CD4-positive, CD25-positive, alpha-beta regulatory T cell (primary cell): Measurements from ENCODE around the gene KPTN. TPM values are rescaled to one million over a fixed set of nuclear protein-coding genes. Genes with fewer than 3 reads are reported as not detected.

Source experiments
- ATAC-seq, 2 donors: fragments of 150-1000 bp; cut with Tn5 transposase; one replicate each; pipeline ENCODE4 v1.10.0; 2021; ENCODE audit warnings: low read depth in 2 of 2, moderate number of reproducible peaks in 2 of 2, moderate library complexity in 1 of 2
- DNase-seq, 3 donors: peaks; one replicate each; pipeline versions ENCODE4 v3.0.0 to v3.0.0-alpha.2; 2012 to 2022; ENCODE audit warnings: mixed read lengths in 1 of 3
- H3K27ac ChIP-seq: one replicate; pipeline ENCODE4 v1.7.0; 2013; ENCODE audit warnings: mild to moderate bottlenecking, low read length; ENCODE audit not compliant: insufficient read depth, poor library complexity, severe bottlenecking
- H3K27me3 ChIP-seq: one replicate; pipeline ENCODE4 v1.7.0; 2013; ENCODE audit warnings: low read length; ENCODE audit not compliant: control insufficient read depth, insufficient read depth
- H3K36me3 ChIP-seq: one replicate; pipeline ENCODE4 v1.7.0; 2013; ENCODE audit warnings: mild to moderate bottlenecking, low read length, moderate library complexity; ENCODE audit not compliant: control insufficient read depth, insufficient read depth
- H3K4me1 ChIP-seq: 2 replicates; pipeline ENCODE4 v1.7.0; 2013; ENCODE audit warnings: mild to moderate bottlenecking, low read length; ENCODE audit not compliant: insufficient read depth, control insufficient read depth, poor library complexity, severe bottlenecking
- H3K4me3 ChIP-seq: one replicate; pipeline ENCODE4 v1.7.0; 2013; ENCODE audit warnings: low read depth, mild to moderate bottlenecking, low read length, moderate library complexity
- H3K9me3 ChIP-seq, 2 experiments: 1 replicate in 1 of 2; 2 replicates in 1 of 2; pipeline ENCODE4 v1.7.0; 2013; ENCODE audit warnings: low read length in 2 of 2, mild to moderate bottlenecking in 1 of 2, moderate library complexity in 1 of 2; ENCODE audit not compliant: control insufficient read depth in 2 of 2
- H3K27ac Mint-ChIP-seq, 3 donors: one replicate each; pipeline ENCODE4 v1.8.0; 2020 to 2022; ENCODE audit warnings: mild to moderate bottlenecking in 3 of 3, mixed read lengths in 3 of 3, moderate library complexity in 2 of 3
- H3K27me3 Mint-ChIP-seq: one replicate; pipeline ENCODE4 v1.8.0; 2022; ENCODE audit warnings: mild to moderate bottlenecking, mixed read lengths
- H3K36me3 Mint-ChIP-seq: one replicate; pipeline ENCODE4 v1.8.0; 2020; ENCODE audit warnings: mixed read lengths
- H3K4me1 Mint-ChIP-seq, 4 donors: one replicate each; pipeline ENCODE4 v1.8.0; 2020 to 2022; ENCODE audit warnings: mixed read lengths in 4 of 4, mild to moderate bottlenecking in 1 of 4
- H3K4me3 Mint-ChIP-seq, 4 donors: one replicate each; pipeline ENCODE4 v1.8.0; 2020 to 2022; ENCODE audit warnings: mild to moderate bottlenecking in 4 of 4, mixed read lengths in 4 of 4, moderate library complexity in 3 of 4
- H3K9me3 Mint-ChIP-seq, 7 donors: one replicate each; pipeline ENCODE4 v1.8.0; 2020 to 2022; ENCODE audit warnings: mixed read lengths in 7 of 7, mild to moderate bottlenecking in 3 of 7, moderate library complexity in 2 of 7
- polyA plus RNA-seq, 4 donors: library from polyadenylated mRNA; unstranded; fragments of 300-500 nt; fragmentation: Illumina TruSeq; gene quantifications; one replicate each; pipeline ENCODE4 v1.2.3, GENCODE V29; 2021
- total RNA-seq: library from RNA; stranded (reverse); gene quantifications from one replicate; pipeline ENCODE4 v1.2.3, GENCODE V29; 2022

KPTN gene
- total and polyA plus RNA-seq, 5 donors from 2014 or later, result 2.7 to 6.2 (median 3.8) TPM

GRCh38 chr19:47456721-47457474 is 27.1 kb downstream of the KPTN start:
- Mint-ChIP-seq H3K4me3 (no peak overlapping the region), H3K27ac (no peak overlapping the region), H3K36me3 (no peaks in the 10 kb centered on the region), H3K4me1 (peaks cover 0 to 2% (median 0%) of the 10 kb centered on the region in 4 donors), H3K9me3 (peaks cover 0 to 11% (median 4%) of the 10 kb centered on the region in 7 donors), H3K27me3 (peaks cover 31% of the 10 kb centered on the region)
- H3K4me1 ChIP-seq, result no peaks in the 10 kb centered on the region
- no peak for DNase-seq
- no peak overlapping the region for H3K27ac ChIP-seq
- no peak for ATAC-seq
- H3K36me3 ChIP-seq, result no peaks in the 10 kb centered on the region
- H3K4me3 ChIP-seq, result no peak overlapping the region
- peaks cover 36% of the 10 kb centered on the region for H3K27me3 ChIP-seq
- peaks cover 6 to 10% of the 10 kb centered on the region in 2 experiments for H3K9me3 ChIP-seq

GRCh38 chr19:47450478-47450877 is 33.5 kb downstream of the KPTN start:
- H3K36me3 ChIP-seq, result no peaks in the 10 kb centered on the region
- Mint-ChIP-seq H3K4me1 (peaks cover 3 to 30% (median 15%) of the 10 kb centered on the region in 4 donors), H3K36me3 (no peaks in the 10 kb centered on the region), H3K27me3 (peaks cover 65% of the 10 kb centered on the region), H3K27ac (no peak overlapping the region), H3K9me3 (peaks cover 2 to 6% (median 2%) of the 10 kb centered on the region in 7 donors), H3K4me3 (no peak overlapping the region)
- H3K9me3 ChIP-seq, result peaks cover under 1 to 7% of the 10 kb centered on the region in 2 experiments
- no peak overlapping the region for H3K27ac ChIP-seq
- H3K4me3 ChIP-seq, result no peak overlapping the region
- ATAC-seq, result no peak
- no peak for DNase-seq
- H3K27me3 ChIP-seq, result peaks cover 5% of the 10 kb centered on the region
- H3K4me1 ChIP-seq, result peaks cover 21% of the 10 kb centered on the region

GRCh38 chr19:47448360-47448727 is 35.7 kb downstream of the KPTN start:
- Histone ChIP-seq H3K36me3 (no peaks in the 10 kb centered on the region), H3K27me3 (peaks cover 5% of the 10 kb centered on the region), H3K4me3 (no peak overlapping the region), H3K27ac (no peak overlapping the region), H3K4me1 (peaks cover 41% of the 10 kb centered on the region), H3K9me3 (peaks cover 0 to 7% of the 10 kb centered on the region in 2 experiments)
- H3K4me3 Mint-ChIP-seq, result peak overlapping the region in 2 of 4 donors; percentile 38 to 65
- no peak for DNase-seq
- no peak overlapping the region for H3K27ac Mint-ChIP-seq
- H3K9me3 Mint-ChIP-seq, result peaks cover 0 to 5% (median 2%) of the 10 kb centered on the region in 7 donors
- H3K36me3 Mint-ChIP-seq, result no peaks in the 10 kb centered on the region
- peaks cover 70% of the 10 kb centered on the region for H3K27me3 Mint-ChIP-seq
- H3K4me1 Mint-ChIP-seq, result peaks cover 12 to 50% (median 32%) of the 10 kb centered on the region in 4 donors
- ATAC-seq, result no peak

GRCh38 chr19:47447470-47448359 is 36.3 kb downstream of the KPTN start:
- Mint-ChIP-seq H3K27me3 (peaks cover 76% of the 10 kb centered on the region), H3K4me1 (peaks cover 12 to 53% (median 37%) of the 10 kb centered on the region in 4 donors), H3K4me3 (peak overlapping the region; percentile 43 to 88 (median 66)), H3K27ac (no peak overlapping the region), H3K9me3 (peaks cover 0 to 5% (median 2%) of the 10 kb centered on the region in 7 donors), H3K36me3 (no peaks in the 10 kb centered on the region)
- Histone ChIP-seq H3K4me3 (no peak overlapping the region), H3K27me3 (peaks cover 6% of the 10 kb centered on the region), H3K36me3 (no peaks in the 10 kb centered on the region), H3K27ac (no peak overlapping the region), H3K4me1 (peaks cover 44% of the 10 kb centered on the region), H3K9me3 (peaks cover 0 to 7% of the 10 kb centered on the region in 2 experiments)
- DNase-seq, result peak; percentile 40 to 58 (median 50)
- ATAC-seq, result peak; percentile 36 to 39

GRCh38 chr19:47446534-47447469 is 37.2 kb downstream of the KPTN start:
- Histone ChIP-seq H3K27ac (no peak overlapping the region), H3K9me3 (peaks cover 0 to 7% of the 10 kb centered on the region in 2 experiments), H3K4me3 (no peak overlapping the region), H3K27me3 (peaks cover 9% of the 10 kb centered on the region), H3K36me3 (no peaks in the 10 kb centered on the region), H3K4me1 (peaks cover 44% of the 10 kb centered on the region)
- Mint-ChIP-seq H3K4me1 (peaks cover 12 to 57% (median 37%) of the 10 kb centered on the region in 4 donors), H3K4me3 (peak overlapping the region; percentile 43 to 88 (median 66)), H3K27ac (peak overlapping the region in 1 of 3 donors; percentile 19), H3K27me3 (peaks cover 78% of the 10 kb centered on the region), H3K9me3 (peaks cover 0 to 5% (median 2%) of the 10 kb centered on the region in 7 donors), H3K36me3 (no peaks in the 10 kb centered on the region)
- peak in 1 of 2 donors; percentile 8 for ATAC-seq
- peak in 1 of 3 donors; percentile 42 for DNase-seq

GRCh38 chr19:47445937-47446402 is 38.0 kb downstream of the KPTN start:
- no peaks in the 10 kb centered on the region for H3K36me3 Mint-ChIP-seq
- Histone ChIP-seq H3K36me3 (no peaks in the 10 kb centered on the region), H3K9me3 (peaks cover 0 to 7% of the 10 kb centered on the region in 2 experiments), H3K4me1 (peaks cover 44% of the 10 kb centered on the region), H3K4me3 (peak overlapping the region; percentile 62), H3K27ac (no peak overlapping the region), H3K27me3 (peaks cover 9% of the 10 kb centered on the region)
- H3K4me3 Mint-ChIP-seq, result peak overlapping the region; percentile 77 to 88 (median 80)
- no peak overlapping the region for H3K27ac Mint-ChIP-seq
- peaks cover 12 to 57% (median 37%) of the 10 kb centered on the region in 4 donors for H3K4me1 Mint-ChIP-seq
- DNase-seq (peak; percentile 52 to 79 (median 60)), ATAC-seq (peak; percentile 80 to 86)
- peaks cover 79% of the 10 kb centered on the region for H3K27me3 Mint-ChIP-seq
- H3K9me3 Mint-ChIP-seq, result peaks cover 0 to 5% (median 2%) of the 10 kb centered on the region in 7 donors
